GM13976 (cell line): Measurements from ENCODE around the gene LRRC2.

Experiments used
- DNase-seq: peaks from one replicate; pipeline ENCODE4 v3.0.0; 2012; ENCODE audit warnings: low spot score
- in situ Hi-C: fragments of 300-500 bp; cut with MboI; formaldehyde crosslinking; loops from one replicate; pipeline ENCODE4 v1.12.0; 2022; ENCODE audit warnings: low sequenced_read_pairs, mixed read lengths, inconsistent platforms; ENCODE audit not compliant: unreplicated experiment
- TF ChIP-seq, protein P1 (sequence below): IDR thresholded peaks from 2 replicates; pipeline ENCODE4 v1.5.1; 2012; ENCODE audit warnings: borderline replicate concordance, mild to moderate bottlenecking; ENCODE audit not compliant: insufficient read depth; ENCODE audit errors: extremely low read depth, missing control alignments, control extremely low read depth

Gene LRRC2

DNA sequence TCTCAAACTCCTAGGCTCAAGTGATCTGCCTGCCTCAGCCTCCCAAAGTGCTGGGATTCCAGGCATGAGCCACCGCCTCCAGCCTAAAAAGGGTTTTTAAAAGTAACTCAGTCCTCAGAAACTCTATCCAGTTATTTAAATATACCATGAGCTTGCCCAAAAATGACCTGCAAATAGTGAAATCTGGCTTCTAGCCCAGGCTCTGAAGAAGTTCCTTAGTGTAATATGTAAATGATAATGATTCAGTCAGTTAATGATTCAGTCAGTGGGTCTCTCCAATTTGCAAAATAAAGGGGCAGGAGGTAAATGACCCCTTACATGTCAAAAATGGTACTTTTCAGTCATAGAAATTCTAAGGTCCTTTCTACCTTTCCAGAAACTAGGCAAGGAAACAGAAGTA is 28.8 kb downstream of the LRRC2 start:
- no peak for DNase-seq
- TF ChIP-seq, protein P1, sequence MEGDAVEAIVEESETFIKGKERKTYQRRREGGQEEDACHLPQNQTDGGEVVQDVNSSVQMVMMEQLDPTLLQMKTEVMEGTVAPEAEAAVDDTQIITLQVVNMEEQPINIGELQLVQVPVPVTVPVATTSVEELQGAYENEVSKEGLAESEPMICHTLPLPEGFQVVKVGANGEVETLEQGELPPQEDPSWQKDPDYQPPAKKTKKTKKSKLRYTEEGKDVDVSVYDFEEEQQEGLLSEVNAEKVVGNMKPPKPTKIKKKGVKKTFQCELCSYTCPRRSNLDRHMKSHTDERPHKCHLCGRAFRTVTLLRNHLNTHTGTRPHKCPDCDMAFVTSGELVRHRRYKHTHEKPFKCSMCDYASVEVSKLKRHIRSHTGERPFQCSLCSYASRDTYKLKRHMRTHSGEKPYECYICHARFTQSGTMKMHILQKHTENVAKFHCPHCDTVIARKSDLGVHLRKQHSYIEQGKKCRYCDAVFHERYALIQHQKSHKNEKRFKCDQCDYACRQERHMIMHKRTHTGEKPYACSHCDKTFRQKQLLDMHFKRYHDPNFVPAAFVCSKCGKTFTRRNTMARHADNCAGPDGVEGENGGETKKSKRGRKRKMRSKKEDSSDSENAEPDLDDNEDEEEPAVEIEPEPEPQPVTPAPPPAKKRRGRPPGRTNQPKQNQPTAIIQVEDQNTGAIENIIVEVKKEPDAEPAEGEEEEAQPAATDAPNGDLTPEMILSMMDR: no peak
- in situ Hi-C loops: no loop called here

- no peak for DNase-seq
- TF ChIP-seq, protein P1: no peak
- in situ Hi-C loops: no loop called here
These were observed 29.3 kb downstream of the LRRC2 start for GRCh38 chr3:46536758-46537157.

GRCh38 chr3:46535746-46536145 is 30.4 kb downstream of the LRRC2 start:
- TF ChIP-seq, protein P1: no peak
- no peak for DNase-seq
- in situ Hi-C loops: no loop called here

- no peak for DNase-seq
- in situ Hi-C loops: no loop called here
- TF ChIP-seq, protein P1: no peak
These were observed 33.0 kb downstream of the LRRC2 start for GRCh38 chr3:46533091-46533490.

GRCh38 chr3:46527239-46527638 is 38.9 kb downstream of the LRRC2 start:
- in situ Hi-C loops: no loop called here

GRCh38 chr3:46524832-46525231 is 41.3 kb downstream of the LRRC2 start:
- in situ Hi-C loops: no loop called here
- no peak for DNase-seq
- TF ChIP-seq, protein P1: no peak

More at GRCh38 chr3:46527239-46527638, 38.9 kb downstream of the LRRC2 start:
- TF ChIP-seq, protein P1: no peak
- DNase-seq: no peak

GRCh38 chr3:46524008-46524407 is 42.1 kb downstream of the LRRC2 start:
- TF ChIP-seq, protein P1: no peak
- DNase-seq: no peak
- in situ Hi-C loops: no loop called here
